Lung microvascular endothelial cell (primary cell): Measurements from ENCODE around the gene TDRD3. TPM values are rescaled to one million over a fixed set of nuclear protein-coding genes. Genes with fewer than 3 reads are reported as not detected.

Experiments
- DNase-seq, 2 donors: peaks; one replicate each; pipeline versions ENCODE4 v3.0.0 to v3.0.0-alpha.2; 2010; ENCODE audit warnings: low read depth in 2 of 2
- total RNA-seq: library from RNA; depleted of rRNA; stranded (reverse); fragments of >200 nt; gene quantifications from 2 replicates; pipeline ENCODE4 v1.2.1, GENCODE V29; 2014

The TDRD3 gene
- total RNA-seq, 1 donor from 2014 or later, result 12.3 TPM

GRCh38 chr13:60572003-60572798 is 175.2 kb downstream of the TDRD3 start:
- DNase-seq, result peak; percentile 77 to 84

GRCh38 chr13:60572855-60573254 is 175.8 kb downstream of the TDRD3 start:
- no peak for DNase-seq

- no peak for DNase-seq
Observed at GRCh38 chr13:60574735-60575134, 177.7 kb downstream of the TDRD3 start.

- DNase-seq, result no peak
Observed at GRCh38 chr13:60575142-60575541, 178.1 kb downstream of the TDRD3 start.

- no peak for DNase-seq
Observed at GRCh38 chr13:60577761-60578160, 180.7 kb downstream of the TDRD3 start.

GRCh38 chr13:60583196-60583888 is 186.3 kb downstream of the TDRD3 start:
- DNase-seq, result no peak

- DNase-seq, result peak in 1 of 2 donors; percentile 48
Observed at GRCh38 chr13:60583911-60584753, 187.1 kb downstream of the TDRD3 start.

GRCh38 chr13:60584976-60585375 is 188.0 kb downstream of the TDRD3 start:
- DNase-seq, result no peak

- DNase-seq, result peak in 1 of 2 donors; percentile 6
Observed at GRCh38 chr13:60590800-60591747, 194.1 kb downstream of the TDRD3 start.

GRCh38 chr13:60603049-60603448 is 206.0 kb downstream of the TDRD3 start:
- DNase-seq, result no peak

GRCh38 chr13:60604058-60604457 is 207.0 kb downstream of the TDRD3 start:
- no peak for DNase-seq

- DNase-seq, result no peak
Observed at GRCh38 chr13:60608954-60609353, 211.9 kb downstream of the TDRD3 start.

GRCh38 chr13:60611523-60611922 is 214.5 kb downstream of the TDRD3 start:
- DNase-seq, result no peak

GRCh38 chr13:60612593-60612992 is 215.6 kb downstream of the TDRD3 start:
- DNase-seq, result no peak

- no peak for DNase-seq
Observed at GRCh38 chr13:60613080-60613479, 216.1 kb downstream of the TDRD3 start.

GRCh38 chr13:60617991-60618733 is 221.1 kb downstream of the TDRD3 start:
- DNase-seq, result peak; percentile 38 to 59

GRCh38 chr13:60619461-60619860 is 222.4 kb downstream of the TDRD3 start:
- DNase-seq, result no peak

- no peak for DNase-seq
Observed at GRCh38 chr13:60620611-60621395, 223.8 kb downstream of the TDRD3 start.

GRCh38 chr13:60623151-60623550 is 226.1 kb downstream of the TDRD3 start:
- DNase-seq, result no peak
